Type B pancreatic cell (in vitro differentiated cells): ENCODE measurements around the gene DCDC1. TPM values are rescaled to one million over a fixed set of nuclear protein-coding genes. Genes with fewer than 3 reads are reported as not detected.

Experiments used
- DNase-seq: peaks from one replicate; pipeline ENCODE4 v3.0.0; 2021; ENCODE audit warnings: mixed read lengths; ENCODE audit not compliant: unreplicated experiment; ENCODE audit errors: extremely low spot score
- H3K27ac Mint-ChIP-seq: 2 replicates; pipeline ENCODE4 v1.8.0; 2021; ENCODE audit warnings: mild to moderate bottlenecking, mixed read lengths
- H3K27me3 Mint-ChIP-seq: 2 replicates; pipeline ENCODE4 v1.8.0; 2021; ENCODE audit warnings: mixed read lengths
- H3K36me3 Mint-ChIP-seq: 2 replicates; pipeline ENCODE4 v1.8.0; 2021; ENCODE audit warnings: mixed read lengths
- H3K4me1 Mint-ChIP-seq: one replicate; pipeline ENCODE4 v1.8.0; 2021; ENCODE audit warnings: mixed read lengths; ENCODE audit not compliant: unreplicated experiment
- H3K4me3 Mint-ChIP-seq: 2 replicates; pipeline ENCODE4 v1.8.0; 2021; ENCODE audit warnings: mild to moderate bottlenecking, mixed read lengths
- H3K9me3 Mint-ChIP-seq: 2 replicates; pipeline ENCODE4 v1.8.0; 2021; ENCODE audit warnings: mixed read lengths
- total RNA-seq: library from RNA; stranded (reverse); gene quantifications from 2 replicates; pipeline ENCODE4 v1.2.1, GENCODE V29; 2021; ENCODE audit warnings: low replicate concordance
- TF ChIP-seq, protein P1 (sequence below): fragments of 200-600 bp; sonication (generic); conservative IDR thresholded peaks from 2 replicates; pipeline ENCODE4 v1.5.0; 2021; ENCODE audit warnings: antibody characterized with exemption, mild to moderate bottlenecking

The DCDC1 gene
- total RNA-seq, 1 donor from 2014 or later = 4.8 TPM

DNA sequence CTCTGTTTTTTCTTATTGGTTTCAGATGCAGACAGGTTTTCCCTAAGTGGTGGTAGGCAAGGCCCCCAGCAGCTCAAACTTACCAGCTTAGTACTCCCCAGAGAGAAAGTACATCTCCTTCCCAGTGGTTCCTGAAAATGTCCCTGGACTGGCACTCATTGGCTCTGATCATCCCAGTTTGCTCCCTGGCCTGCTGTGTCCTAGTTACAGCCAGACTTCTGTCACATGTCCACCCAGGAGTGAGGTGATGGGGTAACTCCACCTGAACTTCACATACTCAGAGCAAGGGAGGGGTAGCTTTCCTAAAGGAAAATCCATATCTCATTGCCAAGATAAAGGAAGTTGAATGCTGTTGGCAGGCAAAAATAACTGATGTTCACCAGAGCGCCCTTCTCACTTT lies 546.4 kb downstream of the DCDC1 start:
- TF ChIP-seq, protein P1, sequence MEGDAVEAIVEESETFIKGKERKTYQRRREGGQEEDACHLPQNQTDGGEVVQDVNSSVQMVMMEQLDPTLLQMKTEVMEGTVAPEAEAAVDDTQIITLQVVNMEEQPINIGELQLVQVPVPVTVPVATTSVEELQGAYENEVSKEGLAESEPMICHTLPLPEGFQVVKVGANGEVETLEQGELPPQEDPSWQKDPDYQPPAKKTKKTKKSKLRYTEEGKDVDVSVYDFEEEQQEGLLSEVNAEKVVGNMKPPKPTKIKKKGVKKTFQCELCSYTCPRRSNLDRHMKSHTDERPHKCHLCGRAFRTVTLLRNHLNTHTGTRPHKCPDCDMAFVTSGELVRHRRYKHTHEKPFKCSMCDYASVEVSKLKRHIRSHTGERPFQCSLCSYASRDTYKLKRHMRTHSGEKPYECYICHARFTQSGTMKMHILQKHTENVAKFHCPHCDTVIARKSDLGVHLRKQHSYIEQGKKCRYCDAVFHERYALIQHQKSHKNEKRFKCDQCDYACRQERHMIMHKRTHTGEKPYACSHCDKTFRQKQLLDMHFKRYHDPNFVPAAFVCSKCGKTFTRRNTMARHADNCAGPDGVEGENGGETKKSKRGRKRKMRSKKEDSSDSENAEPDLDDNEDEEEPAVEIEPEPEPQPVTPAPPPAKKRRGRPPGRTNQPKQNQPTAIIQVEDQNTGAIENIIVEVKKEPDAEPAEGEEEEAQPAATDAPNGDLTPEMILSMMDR = no peak
- Mint-ChIP-seq H3K27me3 (no peaks in the 10 kb centered on the region), H3K4me3 (no peak overlapping the region), H3K27ac (no peak overlapping the region), H3K9me3 (peaks cover 3% of the 10 kb centered on the region), H3K4me1 (peaks cover 6% of the 10 kb centered on the region), H3K36me3 (no peaks in the 10 kb centered on the region)
- DNase-seq = no peak

DNA sequence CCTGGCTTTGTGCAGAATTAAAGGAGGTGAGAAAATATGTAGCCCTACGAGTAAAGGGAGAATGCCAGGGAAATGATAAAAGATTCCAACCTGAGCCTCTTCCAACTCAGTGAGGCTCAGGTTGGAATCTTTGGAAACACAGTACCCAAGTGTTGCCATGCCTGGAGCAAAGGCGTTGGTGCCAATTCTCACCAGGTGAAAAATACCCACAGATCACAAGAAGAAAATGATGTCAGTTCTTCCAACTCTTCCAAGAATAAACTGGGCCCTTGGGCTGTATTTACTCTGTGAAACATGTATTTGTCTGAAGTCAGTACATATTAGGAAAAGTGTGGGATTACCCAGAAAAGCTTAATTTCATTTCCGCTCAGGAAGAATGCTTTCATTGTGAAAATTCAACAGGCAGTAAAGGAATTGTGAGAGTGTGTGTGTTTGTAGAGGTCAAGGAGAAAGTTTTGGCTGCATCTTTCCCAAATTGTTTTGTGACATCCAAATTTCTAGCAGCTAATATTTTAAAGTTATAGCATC lies 548.0 kb downstream of the DCDC1 start:
- Mint-ChIP-seq H3K4me3 (no peak overlapping the region), H3K9me3 (peaks cover 3% of the 10 kb centered on the region), H3K27ac (no peak overlapping the region), H3K27me3 (no peaks in the 10 kb centered on the region), H3K4me1 (peaks cover 6% of the 10 kb centered on the region), H3K36me3 (no peaks in the 10 kb centered on the region)
- TF ChIP-seq, protein P1 = no peak
- no peak for DNase-seq

DNA sequence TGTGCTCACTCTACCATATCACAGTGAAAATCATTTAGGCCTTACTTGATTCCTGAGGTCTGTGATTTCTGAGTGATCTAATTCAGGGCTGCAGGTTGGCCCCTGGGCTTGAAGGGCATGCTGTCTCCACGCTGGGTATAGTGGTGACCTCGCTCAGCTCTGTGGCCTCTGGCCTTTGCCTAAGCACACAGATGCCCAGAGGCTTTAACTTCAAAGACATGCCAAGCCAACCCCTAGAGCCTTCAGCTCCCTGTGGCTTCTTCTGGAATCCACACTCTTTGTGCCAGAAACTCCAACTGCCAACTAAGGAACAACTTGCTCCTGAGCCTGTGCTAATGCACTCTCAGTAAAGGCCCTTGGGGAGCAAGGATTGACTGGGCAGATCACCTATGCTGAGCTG lies 550.8 kb downstream of the DCDC1 start:
- Mint-ChIP-seq H3K4me1 (peaks cover 6% of the 10 kb centered on the region), H3K36me3 (no peaks in the 10 kb centered on the region), H3K27me3 (no peaks in the 10 kb centered on the region), H3K27ac (no peak overlapping the region), H3K9me3 (peaks cover 3% of the 10 kb centered on the region), H3K4me3 (no peak overlapping the region)
- no peak for DNase-seq
- TF ChIP-seq, protein P1 = no peak

DNA sequence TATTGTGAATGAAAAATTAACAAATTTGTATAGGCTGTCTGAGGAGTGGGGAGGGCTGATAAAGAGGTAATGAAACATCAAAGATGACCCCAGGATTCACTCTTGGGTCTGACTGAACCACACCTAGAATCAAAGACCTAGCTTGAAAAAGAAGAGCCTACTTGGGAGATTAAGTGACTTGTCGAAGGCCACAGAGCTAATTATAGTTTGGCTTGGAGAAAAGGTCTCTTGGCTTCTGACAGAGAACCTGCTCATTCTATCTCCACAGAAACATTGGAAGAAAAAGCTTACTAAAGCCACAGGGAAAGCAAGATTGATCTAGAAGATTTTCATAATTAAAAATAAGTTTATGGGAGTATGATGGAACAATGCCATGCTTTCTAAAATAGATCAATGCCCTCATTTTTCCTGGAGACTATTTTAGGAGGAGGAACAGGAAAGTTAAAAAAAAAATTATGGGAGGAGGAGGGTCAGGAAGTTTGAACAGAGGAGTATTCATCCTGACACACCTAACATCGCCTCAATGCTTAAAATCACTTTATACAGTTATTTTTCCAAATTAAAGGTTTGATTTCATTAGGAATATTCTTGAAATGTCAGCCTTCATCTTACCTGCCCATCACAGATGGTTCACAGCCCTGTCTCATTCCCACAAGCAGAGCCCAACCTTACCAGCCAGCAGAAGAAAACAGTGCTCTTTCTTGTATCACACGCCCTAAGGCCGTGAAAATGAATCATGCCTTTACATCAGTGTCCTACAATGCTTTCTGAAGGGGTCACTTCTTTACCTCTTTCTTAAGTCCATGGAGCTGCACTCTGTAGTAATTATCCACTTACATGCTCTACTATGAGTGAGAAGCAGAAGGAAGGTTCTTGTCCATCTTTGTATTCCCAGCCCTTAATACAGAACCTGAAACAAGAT lies 552.3 kb downstream of the DCDC1 start:
- Mint-ChIP-seq H3K4me3 (no peak overlapping the region), H3K27me3 (no peaks in the 10 kb centered on the region), H3K4me1 (peaks cover 6% of the 10 kb centered on the region), H3K27ac (no peak overlapping the region), H3K36me3 (no peaks in the 10 kb centered on the region), H3K9me3 (peaks cover 3% of the 10 kb centered on the region)
- TF ChIP-seq, protein P1 = no peak
- no peak for DNase-seq

DNA sequence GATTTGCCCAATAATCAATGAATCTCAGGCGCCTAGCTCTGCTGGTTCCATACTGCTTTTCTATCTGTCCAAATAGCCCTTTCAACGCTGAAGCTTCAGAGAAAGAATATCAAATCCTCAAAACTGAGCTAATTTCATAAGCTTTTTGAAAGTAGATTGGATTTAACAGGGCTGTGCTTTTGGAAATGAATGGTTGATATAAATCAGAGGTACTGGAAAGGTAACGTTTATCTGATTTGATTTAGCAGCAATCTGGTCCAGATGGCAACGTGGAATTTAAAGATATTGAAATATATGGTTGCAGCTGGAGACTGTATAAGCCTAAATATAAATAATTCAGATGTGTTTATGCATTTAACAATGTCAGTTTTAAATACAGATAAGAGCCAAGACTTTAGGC lies 553.9 kb downstream of the DCDC1 start:
- TF ChIP-seq, protein P1 = no peak
- H3K27me3 Mint-ChIP-seq = no peaks in the 10 kb centered on the region
- peaks cover 3% of the 10 kb centered on the region for H3K9me3 Mint-ChIP-seq
- H3K36me3 Mint-ChIP-seq = no peaks in the 10 kb centered on the region
- no peak overlapping the region for H3K27ac Mint-ChIP-seq
- peaks cover 4% of the 10 kb centered on the region for H3K4me1 Mint-ChIP-seq
- no peak for DNase-seq
- no peak overlapping the region for H3K4me3 Mint-ChIP-seq
